GM12878 (cell line): ENCODE data around the gene PRKAG2. TPM values are rescaled to one million over a fixed set of nuclear protein-coding genes. Genes with fewer than 3 reads are reported as not detected.

ENCODE experiments used
- ATAC-seq: fragments of 200-7000 bp; cut with Tn5 transposase; 3 replicates; pipeline ENCODE4 v1.9.1; 2020; ENCODE audit warnings: mild to moderate bottlenecking, moderate library complexity
- BruUV-seq: library from RNA; stranded (reverse); fragments of 400-500 nt; replicated peaks from 2 replicates; lab custom pipeline; 2021; lab: Mats Ljungman, UMichigan
- CTCF ChIA-PET: fragments of 300-600 bp; sonication (Branson Sonifier 250); formaldehyde crosslinking; extraction: SDS; loops from one replicate; lab custom pipeline; 2021; ENCODE audit warnings: inconsistent platforms; lab: Yijun Ruan, JAX
- POLR2A ChIA-PET: fragments of 350-600 bp; formaldehyde crosslinking; extraction: SDS; loops from one replicate; lab custom pipeline; 2021; ENCODE audit warnings: inconsistent platforms; lab: Charles Lee
- RAD21 ChIA-PET: fragments of 300-600 bp; sonication (Branson Sonifier 250); formaldehyde crosslinking; loops from one replicate; lab custom pipeline; 2023; ENCODE audit warnings: antibody characterized with exemption; ENCODE audit not compliant: unreplicated experiment; lab: Charles Lee
- SMC1A ChIA-PET: fragments of 300-600 bp; sonication (Branson Sonifier 250); formaldehyde crosslinking; loops from one replicate; lab custom pipeline; 2023; ENCODE audit not compliant: unreplicated experiment, uncharacterized antibody; lab: Charles Lee
- DNase-seq: peaks from one replicate; pipeline ENCODE4 v3.0.0-alpha.2; 2011; ENCODE audit warnings: low read depth, low spot score
- FAIRE-seq: peaks from 3 replicates; lab custom pipeline; 2011; peaks lifted over from hg19 to GRCh38; lab: Jason Lieb, UNC
- H2AFZ ChIP-seq: 2 replicates; pipeline ENCODE4 v1.6.0; 2011; ENCODE audit warnings: low read depth, low read length, control low read depth; ENCODE audit not compliant: control insufficient read depth
- H3K27ac ChIP-seq: 2 replicates; pipeline ENCODE4 v1.5.1; 2011; ENCODE audit warnings: control low read depth; ENCODE audit not compliant: control insufficient read depth, insufficient read depth
- H3K27me3 ChIP-seq, 2 experiments: replicated peaks in 1 of 2; 2 replicates each; pipeline versions ENCODE4 v1.6.0 to v1.6.1; 2011; ENCODE audit warnings: low read length in 1 of 2; ENCODE audit not compliant: control insufficient read depth in 2 of 2, insufficient read depth in 2 of 2
- H3K36me3 ChIP-seq, 2 experiments: 2 replicates each; pipeline ENCODE4 v1.5.1; 2011; ENCODE audit warnings: low read length in 1 of 2; ENCODE audit not compliant: control insufficient read depth in 2 of 2, insufficient read depth in 2 of 2
- H3K4me1 ChIP-seq: 2 replicates; pipeline ENCODE4 v1.6.1; 2011; ENCODE audit warnings: mild to moderate bottlenecking, low read length, moderate library complexity, mixed read lengths; ENCODE audit not compliant: control insufficient read depth, insufficient read depth
- H3K4me2 ChIP-seq: 2 replicates; pipeline ENCODE4 v1.6.0; 2011; ENCODE audit warnings: control low read depth; ENCODE audit not compliant: control insufficient read depth, insufficient read depth
- H3K4me3 ChIP-seq: fragments of 200-600 bp; sonication (generic); 2 replicates; pipeline ENCODE4 v1.5.1; 2016
- H3K79me2 ChIP-seq: 2 replicates; pipeline ENCODE4 v1.6.0; 2011; ENCODE audit warnings: low read length; ENCODE audit not compliant: control insufficient read depth, insufficient read depth
- H3K9ac ChIP-seq: 2 replicates; pipeline ENCODE4 v1.8.0; 2011; ENCODE audit warnings: low read length, control low read depth, mixed read lengths; ENCODE audit not compliant: control insufficient read depth, insufficient read depth
- H3K9me3 ChIP-seq: replicated peaks from 3 replicates; pipeline ENCODE4 v1.5.1; 2011; ENCODE audit warnings: mild to moderate bottlenecking, low read length; ENCODE audit not compliant: control insufficient read depth, insufficient read depth
- H4K20me1 ChIP-seq: 2 replicates; pipeline ENCODE4 v1.6.0; 2011; ENCODE audit not compliant: control insufficient read depth, insufficient read depth
- DPF2 ChIP-seq: fragments of 450-650 bp; IDR thresholded peaks from 2 replicates; pipeline ENCODE4 v1.6.1; 2017; ENCODE audit warnings: mild to moderate bottlenecking
- HDAC6 ChIP-seq: fragments of 200-600 bp; sonication (generic); IDR thresholded peaks from one replicate; pipeline ENCODE4 v1.8.0; 2017; ENCODE audit warnings: antibody characterized with exemption; ENCODE audit not compliant: unreplicated experiment
- IKZF1 ChIP-seq: fragments of 450-650 bp; conservative IDR thresholded peaks from 2 replicates; pipeline ENCODE4 v1.6.1; 2017; ENCODE audit warnings: antibody characterized with exemption, mild to moderate bottlenecking
- JUND ChIP-seq: IDR thresholded peaks from 2 replicates; pipeline ENCODE4 v1.6.1; 2012; ENCODE audit warnings: low read depth, mild to moderate bottlenecking, low read length, improper control_type of control experiment, moderate library complexity
- NR2F1 ChIP-seq: fragments of 450-650 bp; conservative IDR thresholded peaks from 2 replicates; pipeline ENCODE4 v1.6.1; 2017; ENCODE audit warnings: mild to moderate bottlenecking
- POLR2AphosphoS2 ChIP-seq: IDR thresholded peaks from 2 replicates; pipeline ENCODE4 v1.6.1; 2011; ENCODE audit warnings: low read depth, mild to moderate bottlenecking, low read length, improper control_type of control experiment, moderate library complexity
- POLR2AphosphoS5 ChIP-seq: IDR thresholded peaks from 2 replicates; pipeline ENCODE4 v1.6.1; 2011; ENCODE audit warnings: mild to moderate bottlenecking, low read length, inconsistent platforms
- RAD21 ChIP-seq: IDR thresholded peaks from 2 replicates; pipeline ENCODE4 v1.6.1; 2011; ENCODE audit warnings: mild to moderate bottlenecking, low read depth, low read length, moderate library complexity; ENCODE audit not compliant: insufficient read depth
- RUNX3 ChIP-seq: IDR thresholded peaks from 2 replicates; pipeline ENCODE4 v1.6.1; 2012; ENCODE audit warnings: low read length, inconsistent platforms
- SMAD5 ChIP-seq: IDR thresholded peaks from 2 replicates; pipeline ENCODE4 v1.6.1; 2016; ENCODE audit warnings: antibody characterized with exemption, low read depth
- SP1 ChIP-seq: IDR thresholded peaks from one replicate; pipeline ENCODE4 v1.6.1; 2011; ENCODE audit warnings: low read depth, low read length
- SUZ12 ChIP-seq: fragments of 200-600 bp; sonication (generic); IDR thresholded peaks from one replicate; pipeline ENCODE4 v1.6.1; 2018; ENCODE audit warnings: antibody characterized with exemption, mild to moderate bottlenecking; ENCODE audit not compliant: unreplicated experiment
- WRNIP1 ChIP-seq: IDR thresholded peaks from 2 replicates; pipeline ENCODE4 v1.6.1; 2011; ENCODE audit warnings: low read depth, low read length, improper control_type of control experiment, borderline replicate concordance
- YY1 ChIP-seq: IDR thresholded peaks from 2 replicates; pipeline ENCODE4 v1.6.1; 2011; ENCODE audit warnings: low read depth, mild to moderate bottlenecking, low read length
- WGBS: methylation state at CpG from one replicate; pipeline ENCODE4 v1.1.6; 2016; ENCODE audit warnings: low lambda C conversion rate; ENCODE audit not compliant: insufficient replicate concordance, insufficient coverage; ENCODE audit errors: missing lambda C conversion rate; 5-methylcytosine and 5-hydroxymethylcytosine counted together
- in situ Hi-C: fragments of 300-500 bp; cut with MboI; formaldehyde crosslinking; loops from 9 replicates; pipeline ENCODE4 v1.14.3; 2018; ENCODE audit warnings: mixed read lengths
- intact Hi-C: fragments of 100-400 bp; cut with micrococcal nuclease; formaldehyde crosslinking; loops from one replicate; pipeline ENCODE4 v1.14.2; 2022; ENCODE audit not compliant: unreplicated experiment
- polyA plus RNA-seq, 11 experiments: library from polyadenylated mRNA; depleted of rRNA in 4 of 11; unstranded in 6 of 11; stranded (reverse) in 5 of 11; fragments of >200 nt; fragmentation: Nextera tagmentation in 4 of 11; fragmentation: Illumina TruSeq in 1 of 11; extraction: Ambion mirVana in 4 of 11; extraction: Trizol in 1 of 11; gene quantifications; 1 replicate in 1 of 11; 2 replicates in 10 of 11; pipeline versions ENCODE4 v1.2.1 to v1.2.3, GENCODE V29; 2011 to 2016; ENCODE audit warnings: inconsistent platforms in 2 of 11, missing spikeins in 2 of 11, low read depth in 1 of 11
- total RNA-seq, 4 experiments: library from RNA; depleted of rRNA in 3 of 4; stranded (reverse); fragments of >200 nt in 3 of 4; fragmentation: Illumina TruSeq in 1 of 4; extraction: Trizol in 1 of 4; gene quantifications; 2 replicates each; pipeline versions ENCODE4 v1.2.1 to v1.2.3, GENCODE V29; 2013 to 2021
- TF ChIP-seq, protein P1 (sequence below): fragments of 450-650 bp; formaldehyde crosslinking; IDR thresholded peaks from 2 replicates; pipeline ENCODE4 v1.4.0; 2020; ENCODE audit warnings: mild to moderate bottlenecking, moderate library complexity
- TF ChIP-seq, protein P2 (sequence below): fragments of 450-650 bp; formaldehyde crosslinking; IDR thresholded peaks from 2 replicates; pipeline ENCODE4 v1.5.0; 2022; ENCODE audit warnings: mild to moderate bottlenecking, missing genetic modification characterization

Gene PRKAG2
- total and polyA plus RNA-seq, 10 of the 15 experiments (the other 5 are each of a cell fraction or from before 2014, with no cell fraction given): 3.4 to 8.9 (median 6.8) TPM

DNA sequence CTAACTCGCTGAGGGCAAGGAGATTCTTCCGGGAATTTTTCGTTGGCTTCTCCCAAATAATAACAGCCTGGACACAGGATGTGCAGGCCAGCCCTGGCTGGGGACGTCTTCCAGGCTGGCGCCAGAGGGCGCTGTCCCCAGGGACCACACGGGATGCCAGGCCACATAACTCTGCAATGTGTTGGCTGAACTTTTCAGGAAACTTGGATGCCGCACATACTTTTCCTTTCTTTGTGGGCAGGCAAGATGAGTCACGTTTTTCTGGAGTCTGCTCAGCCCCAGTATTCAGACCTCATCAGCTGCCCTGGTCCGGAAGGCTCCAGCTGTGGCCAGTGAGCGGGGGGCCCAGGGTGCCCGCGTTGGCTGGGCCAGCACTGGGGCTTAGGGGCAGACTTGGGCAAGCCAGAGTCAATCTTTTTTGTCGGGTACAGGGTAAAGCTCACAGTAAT is 122.7 kb downstream of the PRKAG2 start:
- peak; percentile 90 for ATAC-seq
- TF ChIP-seq POLR2AphosphoS2 (no peak), HDAC6 (no peak), NR2F1 (no peak), YY1 (0 out of 2 replicates have a peak, but pooled peaks have one; percentile 26), SP1 (no peak), POLR2AphosphoS5 (no peak), DPF2 (no peak), RUNX3 (0 out of 2 replicates have a peak, but pooled peaks have one; percentile 20), WRNIP1 (no peak), SMAD5 (no peak), IKZF1 (0 out of 2 replicates have a peak, but pooled peaks have one; percentile 25), JUND (no peak), RAD21 (peak; percentile 26; the same call in 1 of the 2 replicates), SUZ12 (no peak)
- TF ChIP-seq, protein P1, sequence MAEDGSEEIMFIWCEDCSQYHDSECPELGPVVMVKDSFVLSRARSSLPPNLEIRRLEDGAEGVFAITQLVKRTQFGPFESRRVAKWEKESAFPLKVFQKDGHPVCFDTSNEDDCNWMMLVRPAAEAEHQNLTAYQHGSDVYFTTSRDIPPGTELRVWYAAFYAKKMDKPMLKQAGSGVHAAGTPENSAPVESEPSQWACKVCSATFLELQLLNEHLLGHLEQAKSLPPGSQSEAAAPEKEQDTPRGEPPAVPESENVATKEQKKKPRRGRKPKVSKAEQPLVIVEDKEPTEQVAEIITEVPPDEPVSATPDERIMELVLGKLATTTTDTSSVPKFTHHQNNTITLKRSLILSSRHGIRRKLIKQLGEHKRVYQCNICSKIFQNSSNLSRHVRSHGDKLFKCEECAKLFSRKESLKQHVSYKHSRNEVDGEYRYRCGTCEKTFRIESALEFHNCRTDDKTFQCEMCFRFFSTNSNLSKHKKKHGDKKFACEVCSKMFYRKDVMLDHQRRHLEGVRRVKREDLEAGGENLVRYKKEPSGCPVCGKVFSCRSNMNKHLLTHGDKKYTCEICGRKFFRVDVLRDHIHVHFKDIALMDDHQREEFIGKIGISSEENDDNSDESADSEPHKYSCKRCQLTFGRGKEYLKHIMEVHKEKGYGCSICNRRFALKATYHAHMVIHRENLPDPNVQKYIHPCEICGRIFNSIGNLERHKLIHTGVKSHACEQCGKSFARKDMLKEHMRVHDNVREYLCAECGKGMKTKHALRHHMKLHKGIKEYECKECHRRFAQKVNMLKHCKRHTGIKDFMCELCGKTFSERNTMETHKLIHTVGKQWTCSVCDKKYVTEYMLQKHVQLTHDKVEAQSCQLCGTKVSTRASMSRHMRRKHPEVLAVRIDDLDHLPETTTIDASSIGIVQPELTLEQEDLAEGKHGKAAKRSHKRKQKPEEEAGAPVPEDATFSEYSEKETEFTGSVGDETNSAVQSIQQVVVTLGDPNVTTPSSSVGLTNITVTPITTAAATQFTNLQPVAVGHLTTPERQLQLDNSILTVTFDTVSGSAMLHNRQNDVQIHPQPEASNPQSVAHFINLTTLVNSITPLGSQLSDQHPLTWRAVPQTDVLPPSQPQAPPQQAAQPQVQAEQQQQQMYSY (CRISPR knock-in tag): no peak
- TF ChIP-seq, protein P2, sequence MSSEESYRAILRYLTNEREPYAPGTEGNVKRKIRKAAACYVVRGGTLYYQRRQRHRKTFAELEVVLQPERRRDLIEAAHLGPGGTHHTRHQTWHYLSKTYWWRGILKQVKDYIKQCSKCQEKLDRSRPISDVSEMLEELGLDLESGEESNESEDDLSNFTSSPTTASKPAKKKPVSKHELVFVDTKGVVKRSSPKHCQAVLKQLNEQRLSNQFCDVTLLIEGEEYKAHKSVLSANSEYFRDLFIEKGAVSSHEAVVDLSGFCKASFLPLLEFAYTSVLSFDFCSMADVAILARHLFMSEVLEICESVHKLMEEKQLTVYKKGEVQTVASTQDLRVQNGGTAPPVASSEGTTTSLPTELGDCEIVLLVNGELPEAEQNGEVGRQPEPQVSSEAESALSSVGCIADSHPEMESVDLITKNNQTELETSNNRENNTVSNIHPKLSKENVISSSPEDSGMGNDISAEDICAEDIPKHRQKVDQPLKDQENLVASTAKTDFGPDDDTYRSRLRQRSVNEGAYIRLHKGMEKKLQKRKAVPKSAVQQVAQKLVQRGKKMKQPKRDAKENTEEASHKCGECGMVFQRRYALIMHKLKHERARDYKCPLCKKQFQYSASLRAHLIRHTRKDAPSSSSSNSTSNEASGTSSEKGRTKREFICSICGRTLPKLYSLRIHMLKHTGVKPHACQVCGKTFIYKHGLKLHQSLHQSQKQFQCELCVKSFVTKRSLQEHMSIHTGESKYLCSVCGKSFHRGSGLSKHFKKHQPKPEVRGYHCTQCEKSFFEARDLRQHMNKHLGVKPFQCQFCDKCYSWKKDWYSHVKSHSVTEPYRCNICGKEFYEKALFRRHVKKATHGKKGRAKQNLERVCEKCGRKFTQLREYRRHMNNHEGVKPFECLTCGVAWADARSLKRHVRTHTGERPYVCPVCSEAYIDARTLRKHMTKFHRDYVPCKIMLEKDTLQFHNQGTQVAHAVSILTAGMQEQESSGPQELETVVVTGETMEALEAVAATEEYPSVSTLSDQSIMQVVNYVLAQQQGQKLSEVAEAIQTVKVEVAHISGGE (CRISPR knock-in tag): no peak

More for the DNA sequence above, 122.7 kb downstream of the PRKAG2 start:
- Histone ChIP-seq H3K4me1 (no peaks in the 10 kb centered on the region), H2AFZ (no peak overlapping the region), H3K9me3 (no peaks in the 10 kb centered on the region), H3K4me2 (no peak overlapping the region), H3K79me2 (no peaks in the 10 kb centered on the region), H3K36me3 (no peaks in the 10 kb centered on the region), H3K27me3 (no peaks in the 10 kb centered on the region), H3K4me3 (no peak overlapping the region), H4K20me1 (no peaks in the 10 kb centered on the region), H3K27ac (no peak overlapping the region), H3K9ac (no peak overlapping the region)
- peak; percentile 35 for FAIRE-seq
- RAD21 ChIA-PET: no interaction called here
- no TSS peak for BruUV-seq
- WGBS: 45% methylated on average over 14 of the region's 14 CpGs
- POLR2A ChIA-PET: no interaction called here
- in situ Hi-C loops: loop anchor here (5.0 kb wide), 1 partner anchor 387 kb away; no protein-coding TSS in a partner anchor
- DNase-seq: no peak
- CTCF ChIA-PET: interaction anchor here (1.1 to 1.4 kb wide), 4 partner anchors 14 to 184 kb away, joined by 3 to 7 read pairs (median 4); no protein-coding TSS in a partner anchor
- SMC1A ChIA-PET: interaction anchor here (0.6 kb wide), 1 partner anchor 116 kb away, joined by 3 read pairs; no protein-coding TSS in a partner anchor
- intact Hi-C loops: no loop called here
